Activated naive CD8-positive, alpha-beta T cell treated with anti-CD3 and anti-CD28 coated beads, Interleukin-2, amount 50 U/mL, for 16 hours (primary cell): Measurements from ENCODE around the gene CD2.
A peak's percentile ranks its signal among the peaks of the same experiment; 100 is the strongest.

Source experiments
- DNase-seq: peaks from one replicate; pipeline ENCODE4 v3.0.0-alpha.2; 2020; ENCODE audit warnings: low read depth, low spot score

The CD2 gene

GRCh38 chr1:116777831-116778830, 23.9 kb downstream of the CD2 start:
- no peak for DNase-seq

GRCh38 chr1:116781034-116781433, 26.8 kb downstream of the CD2 start:
- DNase-seq: no peak

- DNase-seq: no peak
Measured at GRCh38 chr1:116785006-116785405, 30.8 kb downstream of the CD2 start.

- no peak for DNase-seq
Measured at GRCh38 chr1:116786049-116786448, 31.8 kb downstream of the CD2 start.

- no peak for DNase-seq
Measured at GRCh38 chr1:116791727-116792126, 37.5 kb downstream of the CD2 start.

GRCh38 chr1:116793357-116793935, 39.2 kb downstream of the CD2 start:
- DNase-seq: no peak

- DNase-seq: no peak
Measured at GRCh38 chr1:116794371-116794770, 40.1 kb downstream of the CD2 start.

- no peak for DNase-seq
Measured at GRCh38 chr1:116794804-116795481, 40.7 kb downstream of the CD2 start.

- DNase-seq: no peak
Measured at GRCh38 chr1:116795482-116795829, 41.2 kb downstream of the CD2 start.

- DNase-seq: no peak
Measured at GRCh38 chr1:116804736-116805135, 50.5 kb downstream of the CD2 start.

- no peak for DNase-seq
Measured at GRCh38 chr1:116805398-116805797, 51.2 kb downstream of the CD2 start.

GRCh38 chr1:116806245-116806644, 52.0 kb downstream of the CD2 start:
- peak; percentile 66 for DNase-seq

GRCh38 chr1:116806671-116807070, 52.4 kb downstream of the CD2 start:
- DNase-seq: no peak

- no peak for DNase-seq
Measured at GRCh38 chr1:116807394-116808199, 53.4 kb downstream of the CD2 start.

- DNase-seq: no peak
Measured at GRCh38 chr1:116808200-116808847, 54.1 kb downstream of the CD2 start.

GRCh38 chr1:116808848-116809508, 54.7 kb downstream of the CD2 start:
- no peak for DNase-seq

GRCh38 chr1:116811321-116811720, 57.1 kb downstream of the CD2 start:
- DNase-seq: no peak

GRCh38 chr1:116814926-116815723, 60.9 kb downstream of the CD2 start:
- DNase-seq: no peak

GRCh38 chr1:116817582-116818064, 63.4 kb downstream of the CD2 start:
- DNase-seq: peak; percentile 62
